Kidney (tissue), 14 donors: ENCODE measurements around the gene PHF21A. TPM values are rescaled to one million over a fixed set of nuclear protein-coding genes. Genes with fewer than 3 reads are reported as not detected.
A peak's percentile ranks its signal among the peaks of the same experiment; 100 is the strongest.

Experiments used
- DNase-seq, 5 donors: peaks; one replicate each; pipeline ENCODE4 v3.0.0-alpha.2; 2013 to 2020
- FAIRE-seq: peaks from 2 replicates; lab custom pipeline; 2012; peaks lifted over from hg19 to GRCh38; lab: Jason Lieb, UNC
- H3K27ac ChIP-seq, 2 donors: one replicate each; pipeline ENCODE4 v1.7.0; 2013; ENCODE audit warnings: low read depth in 2 of 2, low read length in 2 of 2, inconsistent platforms in 1 of 2
- H3K27me3 ChIP-seq: one replicate; pipeline ENCODE4 v1.7.1; 2013; ENCODE audit warnings: low read length, inconsistent platforms; ENCODE audit not compliant: control insufficient read depth, insufficient read depth
- H3K36me3 ChIP-seq, 3 donors: one replicate each; pipeline versions ENCODE4 v1.7.0 to v1.7.1; 2013; ENCODE audit warnings: low read length in 3 of 3, control low read depth in 1 of 3, inconsistent platforms in 1 of 3; ENCODE audit not compliant: insufficient read depth in 3 of 3, control insufficient read depth in 2 of 3
- H3K4me1 ChIP-seq, 3 donors: one replicate each; pipeline versions ENCODE4 v1.7.0 to v1.7.1; 2013; ENCODE audit warnings: low read length in 3 of 3, inconsistent platforms in 1 of 3, low read depth in 1 of 3; ENCODE audit not compliant: control insufficient read depth in 2 of 3, insufficient read depth in 2 of 3
- H3K4me3 ChIP-seq, 3 donors: one replicate each; pipeline versions ENCODE4 v1.7.0 to v1.8.1; 2013; ENCODE audit warnings: low read length in 3 of 3, control low read depth in 1 of 3, inconsistent platforms in 1 of 3
- H3K9ac ChIP-seq, 3 donors: one replicate each; pipeline versions ENCODE4 v1.7.0 to v1.7.1; 2013; ENCODE audit warnings: low read length in 3 of 3, control low read depth in 1 of 3, inconsistent platforms in 1 of 3
- H3K9me3 ChIP-seq, 3 donors: one replicate each; pipeline versions ENCODE4 v1.7.0 to v1.7.1; 2013; ENCODE audit warnings: low read length in 3 of 3, control low read depth in 1 of 3, inconsistent platforms in 1 of 3; ENCODE audit not compliant: control insufficient read depth in 2 of 3, insufficient read depth in 1 of 3
- CTCF ChIP-seq: IDR thresholded peaks from 3 replicates; pipeline ENCODE4 v1.5.1; 2012; ENCODE audit warnings: mild to moderate bottlenecking, moderate library complexity, borderline replicate concordance; ENCODE audit not compliant: insufficient read depth; ENCODE audit errors: extremely low read depth
- intact Hi-C: fragments of 100-400 bp; cut with DNase I; formaldehyde crosslinking; loops from one replicate; pipeline ENCODE4 v1.11.1; 2022
- polyA plus RNA-seq: library from polyadenylated mRNA; stranded (reverse); fragments of 350-450 nt; fragmentation: Illumina TruSeq; extraction: RNeasy Lipid Tissue Mini Kit (QIAGEN cat#74804); gene quantifications from one replicate; pipeline ENCODE4 v1.2.3, GENCODE V29; 2014; ENCODE audit warnings: low read depth, low replicate concordance; ENCODE audit not compliant: insufficient read depth
- total RNA-seq: library from RNA; stranded (reverse); fragmentation: NEBNext Ultra II Directional; extraction: Animal tissue kit (Norgen Biotek cat#: 25700); gene quantifications from one replicate; pipeline ENCODE4 v1.2.1, GENCODE V29; 2021
- donor health status: control.
- donor health status: control.
- donor health status: control.
- donor health status: control.
- donor health status: control.
- donor health status: DM: yes; HTN: yes; CAD: no.
- donor health status: Normal renal cell carcinoma (clear cell type).

PHF21A gene
- total and polyA plus RNA-seq, 2 donors from 2014 or later, result 9.6 to 48.2 TPM

- intact Hi-C loops, result no loop called here
- Histone ChIP-seq H3K27ac (no peak overlapping the region), H3K4me1 (peaks cover 0 to 2% (median 0%) of the 10 kb centered on the region in 3 donors), H3K27me3 (no peaks in the 10 kb centered on the region), H3K9me3 (no peaks in the 10 kb centered on the region), H3K9ac (no peak overlapping the region), H3K36me3 (no peaks in the 10 kb centered on the region), H3K4me3 (no peak overlapping the region)
- no peak for TF ChIP-seq CTCF
- DNase-seq, result no peak
- no peak for FAIRE-seq
These were observed 228.4 kb downstream of the PHF21A start for GRCh38 chr11:45892856-45893255.

GRCh38 chr11:45890886-45891550, 230.2 kb downstream of the PHF21A start:
- no peaks in the 10 kb centered on the region for H3K36me3 ChIP-seq
- no peaks in the 10 kb centered on the region for H3K27me3 ChIP-seq
- peak in 1 of 5 donors; percentile 32 for DNase-seq
- no peak overlapping the region for H3K4me3 ChIP-seq
- peaks cover 0 to 2% (median 0%) of the 10 kb centered on the region in 3 donors for H3K4me1 ChIP-seq
- FAIRE-seq, result no peak
- H3K9me3 ChIP-seq, result no peaks in the 10 kb centered on the region
- TF ChIP-seq CTCF, result no peak
- intact Hi-C loops, result no loop called here
- no peak overlapping the region for H3K27ac ChIP-seq
- H3K9ac ChIP-seq, result no peak overlapping the region

GRCh38 chr11:45889966-45890365, 231.3 kb downstream of the PHF21A start:
- DNase-seq, result peak in 1 of 5 donors; percentile 53
- H3K4me3 ChIP-seq, result no peak overlapping the region
- no peaks in the 10 kb centered on the region for H3K36me3 ChIP-seq
- no peaks in the 10 kb centered on the region for H3K9me3 ChIP-seq
- H3K27ac ChIP-seq, result no peak overlapping the region
- TF ChIP-seq CTCF, result no peak
- H3K27me3 ChIP-seq, result no peaks in the 10 kb centered on the region
- no peak for FAIRE-seq
- no peak overlapping the region for H3K9ac ChIP-seq
- H3K4me1 ChIP-seq, result peaks cover 0 to 2% (median 0%) of the 10 kb centered on the region in 3 donors
- intact Hi-C loops, result no loop called here

GRCh38 chr11:45889555-45889954, 231.7 kb downstream of the PHF21A start:
- no peak overlapping the region for H3K27ac ChIP-seq
- H3K9ac ChIP-seq, result no peak overlapping the region
- H3K27me3 ChIP-seq, result no peaks in the 10 kb centered on the region
- no peak overlapping the region for H3K4me3 ChIP-seq
- DNase-seq (no peak), FAIRE-seq (no peak)
- intact Hi-C loops, result no loop called here
- H3K36me3 ChIP-seq, result no peaks in the 10 kb centered on the region
- TF ChIP-seq CTCF, result no peak
- no peaks in the 10 kb centered on the region for H3K9me3 ChIP-seq
- H3K4me1 ChIP-seq, result peaks cover 0 to 2% (median 0%) of the 10 kb centered on the region in 3 donors
